HepG2 (cell line): Measurements from ENCODE around the gene SMYD1. TPM values are rescaled to one million over a fixed set of nuclear protein-coding genes. Genes with fewer than 3 reads are reported as not detected.

Experiments
- ATF7-NPFF ChIP-seq: sonication (generic); formaldehyde crosslinking; IDR thresholded peaks from 2 replicates; pipeline ENCODE4 v1.8.1; 2023; ENCODE audit warnings: mild to moderate bottlenecking, low read depth, missing genetic modification reagents, moderate library complexity
- CCDC6 ChIP-seq: sonication (generic); formaldehyde crosslinking; IDR thresholded peaks from 2 replicates; pipeline ENCODE4 v1.8.1; 2022; ENCODE audit warnings: mild to moderate bottlenecking, missing genetic modification reagents, moderate library complexity
- DMAP1 ChIP-seq: IDR thresholded peaks from 2 replicates; pipeline ENCODE4 v1.6.1; 2016
- FOXK1 ChIP-seq: sonication (generic); formaldehyde crosslinking; IDR thresholded peaks from 2 replicates; pipeline ENCODE4 v1.4.0; 2020; ENCODE audit warnings: low read depth, missing genetic modification reagents, borderline replicate concordance
- GATA4 ChIP-seq: sonication (generic); IDR thresholded peaks from 2 replicates; pipeline ENCODE4 v1.6.1; 2016; ENCODE audit warnings: antibody characterized with exemption, low read depth, borderline replicate concordance
- KAT7 ChIP-seq: IDR thresholded peaks from 2 replicates; pipeline ENCODE4 v1.6.1; 2018; ENCODE audit warnings: borderline replicate concordance, missing compliant biosample characterization
- KLF11 ChIP-seq: IDR thresholded peaks from 2 replicates; pipeline ENCODE4 v1.6.1; 2016; ENCODE audit warnings: missing compliant biosample characterization
- MTA1 ChIP-seq: sonication (generic); formaldehyde crosslinking; IDR thresholded peaks from 2 replicates; pipeline ENCODE4 v1.4.0; 2020; ENCODE audit warnings: missing genetic modification reagents, mild to moderate bottlenecking, borderline replicate concordance
- RAD51 ChIP-seq: fragments of 450-650 bp; IDR thresholded peaks from 2 replicates; pipeline ENCODE4 v1.6.1; 2016; ENCODE audit warnings: borderline replicate concordance
- RBM22 ChIP-seq: fragments of 200-400 bp; formaldehyde crosslinking; optimal IDR thresholded peaks from 2 replicates; pipeline ENCODE3; 2017; ENCODE audit warnings: mild to moderate bottlenecking, low read length, moderate library complexity
- REPIN1 ChIP-seq: sonication (generic); formaldehyde crosslinking; IDR thresholded peaks from 2 replicates; pipeline ENCODE4 v1.8.0; 2022; ENCODE audit warnings: missing genetic modification reagents, low read depth, mild to moderate bottlenecking, borderline replicate concordance
- SOX6 ChIP-seq, 2 experiments: fragments of 450-650 bp in 1 of 2; sonication (generic) in 1 of 2; formaldehyde crosslinking in 1 of 2; IDR thresholded peaks; 2 replicates each; pipeline versions ENCODE4 v1.4.0 to v1.6.1; 2017 to 2020; ENCODE audit warnings: antibody characterized with exemption in 1 of 2, mild to moderate bottlenecking in 1 of 2, missing genetic modification reagents in 1 of 2
- TOPORS ChIP-seq: sonication (generic); formaldehyde crosslinking; IDR thresholded peaks from 2 replicates; pipeline ENCODE4 v1.8.0; 2023; ENCODE audit warnings: mild to moderate bottlenecking, missing genetic modification reagents
- ZFP82 ChIP-seq: sonication (generic); formaldehyde crosslinking; IDR thresholded peaks from 2 replicates; pipeline ENCODE4 v1.5.1; 2020; ENCODE audit warnings: mild to moderate bottlenecking, missing genetic modification reagents, borderline replicate concordance
- ZMYM4 ChIP-seq: sonication (generic); formaldehyde crosslinking; IDR thresholded peaks from 2 replicates; pipeline ENCODE4 v1.8.1; 2023; ENCODE audit warnings: mild to moderate bottlenecking, missing genetic modification reagents
- ZNF280D ChIP-seq: sonication (generic); formaldehyde crosslinking; IDR thresholded peaks from 2 replicates; pipeline ENCODE4 v1.5.1; 2020; ENCODE audit warnings: mild to moderate bottlenecking, missing genetic modification reagents
- ZNF292 ChIP-seq: sonication (generic); formaldehyde crosslinking; IDR thresholded peaks from 2 replicates; pipeline ENCODE4 v1.8.1; 2022; ENCODE audit warnings: mild to moderate bottlenecking, low read depth, missing genetic modification reagents, borderline replicate concordance
- ZNF501 ChIP-seq: sonication (generic); formaldehyde crosslinking; IDR thresholded peaks from 2 replicates; pipeline ENCODE4 v1.5.1; 2020; ENCODE audit warnings: mild to moderate bottlenecking, moderate library complexity, missing genetic modification reagents
- ZNF543 ChIP-seq: sonication (generic); formaldehyde crosslinking; IDR thresholded peaks from 2 replicates; pipeline ENCODE4 v1.4.0; 2020; ENCODE audit warnings: mild to moderate bottlenecking, missing genetic modification reagents
- ZNF710 ChIP-seq: sonication (generic); formaldehyde crosslinking; IDR thresholded peaks from 2 replicates; pipeline ENCODE4 v1.5.0; 2020; ENCODE audit warnings: mild to moderate bottlenecking, missing genetic modification reagents, borderline replicate concordance
- polyA plus RNA-seq, 8 experiments: library from polyadenylated mRNA; depleted of rRNA in 3 of 8; stranded (reverse) in 7 of 8; unstranded in 1 of 8; fragments of >200 nt; fragmentation: Illumina TruSeq in 4 of 8; extraction: Trizol in 4 of 8; gene quantifications; 2 replicates each; pipeline versions ENCODE4 v1.2.1 to v1.2.3, GENCODE V29; 2011 to 2016; ENCODE audit warnings: low read depth in 4 of 8, missing spikeins in 1 of 8, mixed read lengths in 1 of 8; ENCODE audit not compliant: insufficient read depth in 1 of 8
- total RNA-seq, 5 experiments: library from RNA; depleted of rRNA; stranded (reverse); fragments of >200 nt; fragmentation: Illumina TruSeq; extraction: Trizol; gene quantifications; 2 replicates each; pipeline ENCODE4 v1.2.3, GENCODE V29; 2016; ENCODE audit warnings: low read depth in 1 of 5
- TF ChIP-seq, protein P1 (sequence below): sonication (generic); formaldehyde crosslinking; conservative IDR thresholded peaks from 2 replicates; pipeline ENCODE4 v1.4.0; 2020; ENCODE audit warnings: mild to moderate bottlenecking, missing genetic modification reagents, moderate library complexity

Gene SMYD1
- total and polyA plus RNA-seq, 2 of the 13 experiments (the other 11 are each of a cell fraction or from before 2014, with no cell fraction given), result not detected

GRCh38 chr2:88059979-88060906 is 7.4 kb upstream of the SMYD1 start (continued):
- TF ChIP-seq RBM22 (no peak), DMAP1 (CRISPR knock-in tag) (no peak), ZFP82 (CRISPR knock-in tag) (no peak), ZNF280D (CRISPR knock-in tag) (no peak), SOX6 (IDR thresholded peaks at IDR 0.05) (no peak), SOX6 (CRISPR knock-in tag; IDR thresholded peaks at IDR 0.05) (peak; percentile 57), ZNF292 (no peak), RAD51 (no peak), GATA4 (no peak), KAT7 (CRISPR knock-in tag) (no peak), CCDC6 (CRISPR knock-in tag) (no peak), MTA1 (no peak), ZNF501 (CRISPR knock-in tag) (no peak), KLF11 (CRISPR knock-in tag) (no peak), ZMYM4 (CRISPR knock-in tag) (peak; percentile 40; the same call in 1 of the 2 replicates), ATF7-NPFF (CRISPR knock-in tag) (no peak), REPIN1 (no peak), TOPORS (CRISPR knock-in tag) (no peak), ZNF710 (CRISPR knock-in tag) (peak; percentile 63; the same call in 1 of the 2 replicates), FOXK1 (CRISPR knock-in tag) (no peak), ZNF543 (CRISPR knock-in tag) (no peak)
- TF ChIP-seq, protein P1, sequence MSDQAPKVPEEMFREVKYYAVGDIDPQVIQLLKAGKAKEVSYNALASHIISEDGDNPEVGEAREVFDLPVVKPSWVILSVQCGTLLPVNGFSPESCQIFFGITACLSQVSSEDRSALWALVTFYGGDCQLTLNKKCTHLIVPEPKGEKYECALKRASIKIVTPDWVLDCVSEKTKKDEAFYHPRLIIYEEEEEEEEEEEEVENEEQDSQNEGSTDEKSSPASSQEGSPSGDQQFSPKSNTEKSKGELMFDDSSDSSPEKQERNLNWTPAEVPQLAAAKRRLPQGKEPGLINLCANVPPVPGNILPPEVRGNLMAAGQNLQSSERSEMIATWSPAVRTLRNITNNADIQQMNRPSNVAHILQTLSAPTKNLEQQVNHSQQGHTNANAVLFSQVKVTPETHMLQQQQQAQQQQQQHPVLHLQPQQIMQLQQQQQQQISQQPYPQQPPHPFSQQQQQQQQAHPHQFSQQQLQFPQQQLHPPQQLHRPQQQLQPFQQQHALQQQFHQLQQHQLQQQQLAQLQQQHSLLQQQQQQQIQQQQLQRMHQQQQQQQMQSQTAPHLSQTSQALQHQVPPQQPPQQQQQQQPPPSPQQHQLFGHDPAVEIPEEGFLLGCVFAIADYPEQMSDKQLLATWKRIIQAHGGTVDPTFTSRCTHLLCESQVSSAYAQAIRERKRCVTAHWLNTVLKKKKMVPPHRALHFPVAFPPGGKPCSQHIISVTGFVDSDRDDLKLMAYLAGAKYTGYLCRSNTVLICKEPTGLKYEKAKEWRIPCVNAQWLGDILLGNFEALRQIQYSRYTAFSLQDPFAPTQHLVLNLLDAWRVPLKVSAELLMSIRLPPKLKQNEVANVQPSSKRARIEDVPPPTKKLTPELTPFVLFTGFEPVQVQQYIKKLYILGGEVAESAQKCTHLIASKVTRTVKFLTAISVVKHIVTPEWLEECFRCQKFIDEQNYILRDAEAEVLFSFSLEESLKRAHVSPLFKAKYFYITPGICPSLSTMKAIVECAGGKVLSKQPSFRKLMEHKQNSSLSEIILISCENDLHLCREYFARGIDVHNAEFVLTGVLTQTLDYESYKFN (CRISPR knock-in tag), result peak; percentile 63; the same call in 1 of the 2 replicates
